ENCODE results near the gene SYT1.

- no peak for TF ChIP-seq EGR1 (IDR thresholded peaks at IDR 0.05; ENCODE audit: borderline replicate concordance, low read depth, low read length)
- no peak for TF ChIP-seq ZNF274 (IDR thresholded peaks at IDR 0.05; ENCODE audit: borderline replicate concordance, extremely low read depth, low read length)
- TF ChIP-seq POLR2A (IDR thresholded peaks at IDR 0.05; ENCODE audit: control extremely low read depth in 1 of 2, low read depth in 2 of 2, low read length in 2 of 2) = no peak
- TF ChIP-seq CBX5 (IDR thresholded peaks at IDR 0.05; ENCODE audit: low read depth, low read length) = no peak
- TF ChIP-seq CTCF (IDR thresholded peaks at IDR 0.05; ENCODE audit: control extremely low read depth in 1 of 3, insufficient read depth in 1 of 3, low read depth in 1 of 3, low read length in 3 of 3) = no peak
- TF ChIP-seq SP1 (IDR thresholded peaks at IDR 0.05; ENCODE audit: low read depth, low read length) = no peak
- no peak for TF ChIP-seq POLR2AphosphoS5 (IDR thresholded peaks at IDR 0.05; ENCODE audit: low read depth, low read length)
- TF ChIP-seq BACH1 (IDR thresholded peaks at IDR 0.05; ENCODE audit: low read length) = no peak
- TF ChIP-seq CREB1 (IDR thresholded peaks at IDR 0.05) = no peak
Observed at GRCh38 chr12:78818487-78818886, 46.1 kb upstream of the SYT1 start.

Measured in H1 (cell line).